ENCODE results near the gene P2RY2.

GRCh38 chr11:73229321-73229895, 11.3 kb downstream of the P2RY2 start:
- TF ChIP-seq RAD21 (conservative IDR thresholded peaks at IDR 0.05) (no peak), CTCF (IDR thresholded peaks at IDR 0.05; ENCODE audit: poor library complexity, severe bottlenecking) (no peak), MXI1 (conservative IDR thresholded peaks at IDR 0.05; ENCODE audit: poor library complexity, severe bottlenecking) (no peak), POLR2AphosphoS5 (IDR thresholded peaks at IDR 0.05) (no peak), EP300 (conservative IDR thresholded peaks at IDR 0.05; ENCODE audit: poor library complexity, severe bottlenecking) (no peak), EZH2 (IDR thresholded peaks at IDR 0.05; ENCODE audit: borderline replicate concordance, insufficient read depth, low read length, poor library complexity, severe bottlenecking) (no peak)
